Fibroblast of villous mesenchyme (primary cell): ENCODE data around the gene PDZK1. TPM values are rescaled to one million over a fixed set of nuclear protein-coding genes. Genes with fewer than 3 reads are reported as not detected.
"Not testable (repeated sequence)": the region's sequence is repeated elsewhere in the genome, so short reads cannot be mapped to it uniquely, and the experiment has no call there.

Source experiments
- DNase-seq: peaks from one replicate; pipeline ENCODE4 v3.0.0-alpha.2; 2010; ENCODE audit warnings: low read depth
- H3K4me3 ChIP-seq: 2 replicates; pipeline ENCODE4 v1.5.1; 2011; ENCODE audit warnings: low read depth, mild to moderate bottlenecking, low read length
- CTCF ChIP-seq: IDR thresholded peaks from 2 replicates; pipeline ENCODE4 v1.5.1; 2012; ENCODE audit warnings: low read depth, mild to moderate bottlenecking, low read length; ENCODE audit not compliant: insufficient read depth
- total RNA-seq: library from RNA; depleted of rRNA; stranded (reverse); fragments of >200 nt; gene quantifications from 2 replicates; pipeline ENCODE4 v1.2.3, GENCODE V29; 2012

The PDZK1 gene
- total RNA-seq, 1 donor: under 0.01 TPM

DNA sequence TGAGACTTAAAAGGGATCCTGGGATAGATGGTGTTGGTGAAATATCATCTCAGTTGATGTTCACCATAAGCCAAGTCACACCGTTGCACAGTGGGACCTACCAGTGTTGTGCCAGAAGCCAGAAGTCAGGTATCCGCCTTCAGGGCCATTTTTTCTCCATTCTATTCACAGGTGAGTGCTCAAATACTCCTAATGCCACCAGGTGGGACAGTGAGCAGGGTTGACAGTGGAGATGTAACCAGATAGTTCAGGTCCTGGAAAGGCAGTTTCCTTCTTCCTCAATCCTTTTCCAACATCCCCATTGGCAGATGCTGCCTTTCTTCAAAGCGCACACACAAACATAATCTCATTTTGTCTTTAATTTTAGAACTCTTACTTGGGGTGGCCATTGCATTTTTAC, 23.7 kb upstream of the PDZK1 start:
- no peak for DNase-seq
- no peak for TF ChIP-seq CTCF
- no peak overlapping the region for H3K4me3 ChIP-seq

- H3K4me3 ChIP-seq: no peak overlapping the region
- no peak for DNase-seq
- no peak for TF ChIP-seq CTCF
These were observed 23.3 kb upstream of the PDZK1 start for GRCh38 chr1:145730467-145730866.

GRCh38 chr1:145729666-145730436, 22.7 kb upstream of the PDZK1 start:
- no peak for DNase-seq
- TF ChIP-seq CTCF: no peak
- no peak overlapping the region for H3K4me3 ChIP-seq

DNA sequence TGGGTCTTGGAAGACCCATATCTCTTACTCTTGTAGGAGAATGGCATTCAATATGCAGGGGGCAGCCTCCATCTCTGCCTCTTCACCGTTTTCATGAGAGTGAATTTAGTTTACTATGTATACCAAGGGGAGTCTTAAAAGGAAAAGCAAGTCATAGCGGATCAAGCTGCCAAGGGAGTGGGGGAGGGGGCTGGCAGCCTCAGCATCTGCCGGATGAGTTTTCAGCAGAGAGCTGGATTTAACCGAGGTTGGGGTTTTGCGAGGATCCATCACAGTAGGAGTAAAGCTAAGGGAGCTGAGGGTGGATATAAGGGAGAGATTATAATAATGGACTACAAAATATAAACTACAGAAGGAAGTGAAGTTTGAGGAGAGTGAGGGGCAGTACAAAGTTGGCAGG, 22.0 kb upstream of the PDZK1 start:
- H3K4me3 ChIP-seq: no peak overlapping the region
- no peak for DNase-seq
- TF ChIP-seq CTCF: no peak

DNA sequence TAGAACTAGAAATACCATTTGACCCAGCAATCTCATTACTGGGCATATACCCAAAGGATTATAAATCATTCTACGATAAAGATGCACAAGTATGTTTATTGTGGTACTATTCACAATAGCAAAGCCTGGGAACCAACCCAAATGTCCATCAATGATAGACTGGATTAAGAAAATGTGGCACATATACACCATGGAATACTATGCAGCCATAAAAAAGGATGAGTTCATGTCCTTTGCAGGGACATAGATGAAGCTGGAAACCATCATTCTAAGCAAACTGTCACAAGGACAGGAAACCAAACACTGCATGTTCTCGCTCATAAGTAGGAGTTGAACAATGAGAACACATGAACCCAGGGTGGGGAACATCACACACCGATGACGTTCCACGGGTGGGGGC, 19.0 kb upstream of the PDZK1 start:
- H3K4me3 ChIP-seq, DNase-seq: not testable (repeated sequence)

- peak overlapping the region; percentile 44 for H3K4me3 ChIP-seq
- TF ChIP-seq CTCF: peak; percentile 82
- peak; percentile 39 for DNase-seq
These were observed 13.9 kb upstream of the PDZK1 start for GRCh38 chr1:145720878-145721671.

GRCh38 chr1:145720556-145720877, 13.3 kb upstream of the PDZK1 start:
- peak; percentile 39 for DNase-seq
- TF ChIP-seq CTCF: no peak
- H3K4me3 ChIP-seq: no peak overlapping the region
